GM12874 (cell line): ENCODE data around the gene MRPL21.

Experiments used
- TF ChIP-seq, protein P1 (sequence below): IDR thresholded peaks from 2 replicates; pipeline ENCODE4 v1.5.1; 2011; ENCODE audit warnings: low read depth, mild to moderate bottlenecking, control low read depth, low read length, moderate library complexity; ENCODE audit not compliant: insufficient read depth

MRPL21 gene

DNA sequence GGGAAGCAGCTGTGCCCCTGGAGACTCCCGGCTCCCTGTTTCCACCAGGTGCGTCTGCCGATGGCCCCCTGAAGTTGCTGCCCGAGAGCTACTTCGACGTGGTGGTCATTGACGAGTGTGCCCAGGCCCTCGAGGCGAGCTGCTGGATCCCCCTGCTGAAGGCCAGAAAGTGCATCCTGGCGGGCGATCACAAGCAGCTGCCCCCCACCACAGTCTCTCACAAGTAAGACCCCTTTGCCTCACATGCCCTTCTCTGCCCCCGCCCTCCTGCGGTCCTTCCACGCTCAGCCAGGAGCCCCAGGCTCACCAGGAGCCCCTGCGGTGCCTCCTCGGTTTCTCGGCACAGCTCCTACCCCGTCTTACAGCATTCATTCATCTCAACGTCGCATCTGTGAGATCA, 25.5 kb upstream of the MRPL21 start:
- TF ChIP-seq, protein P1, sequence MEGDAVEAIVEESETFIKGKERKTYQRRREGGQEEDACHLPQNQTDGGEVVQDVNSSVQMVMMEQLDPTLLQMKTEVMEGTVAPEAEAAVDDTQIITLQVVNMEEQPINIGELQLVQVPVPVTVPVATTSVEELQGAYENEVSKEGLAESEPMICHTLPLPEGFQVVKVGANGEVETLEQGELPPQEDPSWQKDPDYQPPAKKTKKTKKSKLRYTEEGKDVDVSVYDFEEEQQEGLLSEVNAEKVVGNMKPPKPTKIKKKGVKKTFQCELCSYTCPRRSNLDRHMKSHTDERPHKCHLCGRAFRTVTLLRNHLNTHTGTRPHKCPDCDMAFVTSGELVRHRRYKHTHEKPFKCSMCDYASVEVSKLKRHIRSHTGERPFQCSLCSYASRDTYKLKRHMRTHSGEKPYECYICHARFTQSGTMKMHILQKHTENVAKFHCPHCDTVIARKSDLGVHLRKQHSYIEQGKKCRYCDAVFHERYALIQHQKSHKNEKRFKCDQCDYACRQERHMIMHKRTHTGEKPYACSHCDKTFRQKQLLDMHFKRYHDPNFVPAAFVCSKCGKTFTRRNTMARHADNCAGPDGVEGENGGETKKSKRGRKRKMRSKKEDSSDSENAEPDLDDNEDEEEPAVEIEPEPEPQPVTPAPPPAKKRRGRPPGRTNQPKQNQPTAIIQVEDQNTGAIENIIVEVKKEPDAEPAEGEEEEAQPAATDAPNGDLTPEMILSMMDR: no peak

DNA sequence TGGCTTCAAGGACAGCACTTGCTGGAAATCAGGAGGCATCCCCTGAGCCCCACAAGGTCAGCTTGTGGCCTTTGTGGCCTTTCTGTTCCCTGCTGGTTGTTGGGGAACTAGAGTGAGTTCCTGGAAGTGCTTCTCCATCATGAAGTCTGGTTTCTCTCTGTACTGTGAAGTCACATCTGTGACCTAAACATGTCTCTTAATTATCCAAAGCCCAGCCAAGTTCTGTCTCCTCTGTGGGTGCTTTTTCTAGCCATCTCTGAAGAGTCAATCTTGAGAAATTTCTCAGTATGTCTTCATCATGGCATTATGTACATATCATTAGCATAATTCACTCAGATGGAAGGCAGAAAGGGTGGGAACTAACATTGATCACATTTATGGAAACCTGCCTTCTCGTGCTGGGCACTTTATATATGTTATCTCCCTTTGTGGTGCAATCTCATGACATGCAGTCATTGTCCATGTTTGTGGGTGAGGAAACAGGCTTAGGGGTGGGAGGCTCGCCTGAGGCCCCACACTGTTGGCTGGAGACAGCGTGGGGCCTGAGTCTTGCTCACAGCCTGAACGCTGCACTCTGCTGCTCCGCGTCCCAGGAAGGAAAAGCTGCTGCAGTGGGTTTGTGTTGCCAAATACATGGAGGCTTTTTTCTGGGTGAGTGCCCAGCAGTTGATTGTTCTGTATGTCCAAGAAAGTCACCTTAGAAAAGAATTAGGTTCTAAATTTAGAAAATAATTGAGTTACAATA, 24.7 kb upstream of the MRPL21 start:
- TF ChIP-seq, protein P1: no peak

DNA sequence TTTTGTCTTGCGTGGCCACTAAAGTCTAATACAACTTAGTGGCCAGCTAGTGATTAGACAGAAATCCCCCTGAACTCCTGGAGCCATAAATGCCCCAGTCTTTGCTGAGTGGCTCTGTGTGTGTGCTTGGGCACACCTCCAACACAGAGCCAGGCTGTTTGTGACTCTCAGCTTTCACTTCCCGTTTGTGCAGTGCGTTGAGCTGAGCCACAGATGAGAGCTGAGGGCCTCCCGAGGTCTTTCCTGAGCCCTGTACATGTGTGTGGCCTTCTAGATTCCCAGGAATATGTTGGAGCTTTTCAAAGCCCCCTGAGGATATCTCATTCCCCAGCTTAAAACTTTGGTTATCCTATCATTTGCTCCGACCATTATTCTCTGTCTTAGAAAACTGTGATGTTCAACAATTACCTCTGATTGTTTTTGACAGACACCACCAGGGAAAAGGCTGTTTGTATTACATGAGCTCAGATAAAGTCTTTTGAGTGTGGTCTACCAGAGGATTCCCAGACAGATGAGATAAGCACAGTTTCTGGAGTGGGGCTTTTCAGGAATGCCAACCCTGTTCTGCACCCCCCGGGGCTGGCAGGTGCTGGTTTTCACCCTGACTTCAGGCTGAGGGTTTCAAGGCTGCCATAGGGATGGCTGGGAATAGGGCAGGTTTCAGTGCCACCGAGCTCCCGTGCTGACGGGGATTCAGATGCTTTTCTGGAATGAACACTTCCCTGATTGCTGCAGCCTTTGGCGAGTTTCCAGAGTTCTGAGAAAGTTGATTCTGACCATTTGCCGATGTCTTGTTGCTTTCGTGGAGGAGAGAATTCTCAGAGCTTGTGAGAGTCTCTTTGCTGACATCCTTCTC, 23.9 kb upstream of the MRPL21 start:
- TF ChIP-seq, protein P1: no peak

DNA sequence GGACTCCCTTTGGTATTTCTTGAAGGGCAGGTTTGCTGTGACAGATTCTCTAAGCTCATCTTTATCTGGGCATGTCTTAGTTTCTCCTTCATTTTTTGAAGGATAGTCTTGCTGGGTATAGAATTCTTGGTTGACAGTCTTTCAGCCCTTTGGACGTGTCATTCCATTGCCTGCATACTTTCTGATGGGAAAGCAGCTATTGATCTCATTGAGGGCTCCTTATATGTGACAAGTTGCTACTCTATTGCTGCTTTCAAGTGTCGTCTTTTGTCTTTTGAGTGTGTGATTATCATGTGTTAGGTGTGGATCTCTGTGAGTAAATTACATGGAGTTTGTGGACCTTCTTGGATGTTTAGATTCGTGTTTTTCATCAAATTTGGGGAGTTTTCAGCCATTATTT, 22.0 kb upstream of the MRPL21 start:
- TF ChIP-seq, protein P1: no peak

DNA sequence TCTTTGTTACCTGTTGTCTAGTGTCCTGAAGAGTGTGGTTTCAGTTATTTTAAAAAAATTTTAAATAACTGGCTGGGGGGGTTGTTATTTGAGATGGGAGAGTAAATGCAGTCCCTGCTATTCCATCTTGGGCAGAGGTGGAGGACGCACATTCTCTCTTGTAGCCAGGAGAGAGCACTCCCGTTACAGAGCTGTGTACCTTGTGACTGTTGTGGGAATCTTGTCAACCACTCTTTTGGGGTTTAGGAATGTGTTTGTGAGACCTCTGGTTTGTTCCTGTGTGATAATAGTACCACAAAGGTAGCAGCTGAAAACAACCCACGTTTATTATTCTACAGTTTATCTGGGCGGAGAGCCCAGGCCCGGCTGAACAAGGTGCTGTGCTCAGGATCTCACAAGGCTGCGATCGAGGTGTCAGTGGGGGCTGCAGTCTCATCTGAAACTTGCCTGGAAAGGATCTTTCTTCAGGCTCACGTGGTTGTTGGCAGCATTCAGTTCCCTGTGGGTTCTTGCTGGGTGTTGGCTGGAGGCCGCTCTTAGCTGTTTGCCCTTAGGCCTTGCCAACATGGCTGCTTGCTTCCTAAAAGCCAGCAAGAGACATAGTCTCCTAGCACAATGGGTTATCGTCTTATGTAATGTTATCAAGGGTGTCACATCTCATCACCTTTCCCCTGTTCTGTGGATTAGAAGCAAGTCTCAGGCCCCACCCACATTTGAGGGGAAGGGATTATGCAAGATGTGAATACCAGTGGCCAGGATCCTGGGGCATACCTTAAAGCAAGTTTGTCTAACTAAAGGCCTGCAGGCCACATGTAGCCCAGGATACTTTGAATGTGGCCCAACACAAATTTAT, 20.7 kb upstream of the MRPL21 start:
- TF ChIP-seq, protein P1: no peak

DNA sequence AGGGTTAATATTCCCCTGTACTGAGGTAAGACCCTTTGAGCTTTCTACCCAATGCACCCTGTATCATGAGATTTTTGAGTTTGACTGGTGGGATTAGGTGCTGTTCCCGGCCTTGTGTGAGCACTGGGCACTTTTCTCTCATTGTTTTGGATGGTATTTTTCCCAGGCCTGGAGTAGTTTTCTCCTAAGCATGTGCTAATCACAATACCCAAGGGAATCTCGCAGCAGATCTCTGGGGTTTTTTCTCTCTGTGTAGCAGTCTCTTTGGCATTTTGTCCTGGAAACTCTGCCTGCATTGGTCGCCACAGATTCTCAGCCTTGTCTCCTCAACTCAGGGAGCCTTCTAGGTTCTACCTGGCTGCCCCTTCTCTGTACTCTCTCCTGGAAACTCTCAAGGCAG, 20.0 kb upstream of the MRPL21 start:
- TF ChIP-seq, protein P1: no peak

DNA sequence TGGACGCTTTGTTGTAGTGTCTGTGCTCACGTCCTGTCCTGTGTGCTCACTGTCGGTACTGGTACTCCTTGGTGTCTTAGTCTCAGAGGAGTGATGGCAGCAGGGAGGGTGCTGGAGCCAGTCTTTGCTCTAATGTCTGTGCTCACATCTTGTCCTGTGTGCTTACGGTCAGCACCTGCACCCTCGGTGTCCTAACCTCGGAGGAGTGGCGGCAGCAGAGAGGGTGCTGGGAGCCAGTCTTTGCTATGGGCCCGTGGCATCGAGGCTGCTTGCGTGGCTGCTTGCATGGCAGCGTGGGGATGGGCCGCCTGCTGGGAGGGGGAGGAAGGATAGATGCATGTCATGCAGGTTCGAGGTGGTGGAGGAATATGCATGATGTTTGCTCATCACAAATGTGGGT, 12.8 kb upstream of the MRPL21 start:
- TF ChIP-seq, protein P1: no peak
